ENCODE results near the gene PNKD.
"Not testable (repeated sequence)": the region's sequence is repeated elsewhere in the genome, so short reads cannot be mapped to it uniquely, and the experiment has no call there.

- not testable (repeated sequence) for TF ChIP-seq CTCF (conservative IDR thresholded peaks at IDR 0.05; ENCODE audit: low read length); EZH2phosphoT487 (IDR thresholded peaks at IDR 0.05; ENCODE audit: borderline replicate concordance)
Measured at GRCh38 chr2:218314764-218315163, 44.4 kb downstream of the PNKD start.
